GM18520 (cell line): ENCODE measurements around the gene THUMPD2.

ENCODE experiments used
- ATAC-seq: cut with Tn5 transposase; IDR thresholded peaks from one replicate; pipeline ENCODE4 v1.9.1; 2021; ENCODE audit not compliant: unreplicated experiment

Gene THUMPD2

GRCh38 chr2:39720970-39721369 lies 58.1 kb downstream of the THUMPD2 start:
- no peak for ATAC-seq

GRCh38 chr2:39719317-39719716 lies 59.7 kb downstream of the THUMPD2 start:
- no peak for ATAC-seq

GRCh38 chr2:39718483-39718882 lies 60.6 kb downstream of the THUMPD2 start:
- ATAC-seq: no peak

- ATAC-seq: no peak
Measured at GRCh38 chr2:39717067-39717466, 62.0 kb downstream of the THUMPD2 start.

- ATAC-seq: no peak
Measured at GRCh38 chr2:39715822-39716221, 63.2 kb downstream of the THUMPD2 start.

GRCh38 chr2:39715095-39715494 lies 64.0 kb downstream of the THUMPD2 start:
- no peak for ATAC-seq

- no peak for ATAC-seq
Measured at GRCh38 chr2:39712953-39713352, 66.1 kb downstream of the THUMPD2 start.

- no peak for ATAC-seq
Measured at GRCh38 chr2:39710807-39711206, 68.3 kb downstream of the THUMPD2 start.

- no peak for ATAC-seq
Measured at GRCh38 chr2:39708003-39708402, 71.1 kb downstream of the THUMPD2 start.

GRCh38 chr2:39706945-39707344 lies 72.1 kb downstream of the THUMPD2 start:
- ATAC-seq: no peak

GRCh38 chr2:39706312-39706711 lies 72.7 kb downstream of the THUMPD2 start:
- ATAC-seq: no peak

GRCh38 chr2:39705638-39706037 lies 73.4 kb downstream of the THUMPD2 start:
- no peak for ATAC-seq

- ATAC-seq: no peak
Measured at GRCh38 chr2:39704540-39704939, 74.5 kb downstream of the THUMPD2 start.

- no peak for ATAC-seq
Measured at GRCh38 chr2:39703181-39703872, 75.7 kb downstream of the THUMPD2 start.

GRCh38 chr2:39701137-39701536 lies 77.9 kb downstream of the THUMPD2 start:
- no peak for ATAC-seq

GRCh38 chr2:39697454-39697853 lies 81.6 kb downstream of the THUMPD2 start:
- no peak for ATAC-seq

- no peak for ATAC-seq
Measured at GRCh38 chr2:39696838-39697237, 82.2 kb downstream of the THUMPD2 start.

- ATAC-seq: no peak
Measured at GRCh38 chr2:39696101-39696553, 82.9 kb downstream of the THUMPD2 start.

- no peak for ATAC-seq
Measured at GRCh38 chr2:39693245-39693644, 85.8 kb downstream of the THUMPD2 start.

- no peak for ATAC-seq
Measured at GRCh38 chr2:39689876-39690275, 89.2 kb downstream of the THUMPD2 start.

GRCh38 chr2:39689272-39689841 lies 89.7 kb downstream of the THUMPD2 start:
- ATAC-seq: no peak

- ATAC-seq: no peak
Measured at GRCh38 chr2:39688181-39688580, 90.9 kb downstream of the THUMPD2 start.

- no peak for ATAC-seq
Measured at GRCh38 chr2:39686456-39686855, 92.6 kb downstream of the THUMPD2 start.
